RPMI8226 (cell line): Measurements from ENCODE around the gene CALR3.
"Not testable (repeated sequence)": the region's sequence is repeated elsewhere in the genome, so short reads cannot be mapped to it uniquely, and the experiment has no call there.

Experiments
- DNase-seq: peaks from one replicate; pipeline ENCODE4 v3.0.0-alpha.2; 2015

CALR3 gene

GRCh38 chr19:16482745-16483144, 13.2 kb downstream of the CALR3 start:
- DNase-seq, result no peak

GRCh38 chr19:16477311-16477710, 18.7 kb downstream of the CALR3 start:
- no peak for DNase-seq

- DNase-seq, result no peak
Measured at GRCh38 chr19:16476401-16476800, 19.6 kb downstream of the CALR3 start.

GRCh38 chr19:16473875-16474392, 22.0 kb downstream of the CALR3 start:
- DNase-seq, result no peak

- no peak for DNase-seq
Measured at GRCh38 chr19:16472992-16473391, 23.0 kb downstream of the CALR3 start.

- DNase-seq, result not testable (repeated sequence)
Measured at GRCh38 chr19:16472559-16472899, 23.4 kb downstream of the CALR3 start.

- peak; percentile 46 for DNase-seq
Measured at GRCh38 chr19:16470911-16471811, 24.8 kb downstream of the CALR3 start.

- DNase-seq, result no peak
Measured at GRCh38 chr19:16470541-16470910, 25.4 kb downstream of the CALR3 start.

DNA sequence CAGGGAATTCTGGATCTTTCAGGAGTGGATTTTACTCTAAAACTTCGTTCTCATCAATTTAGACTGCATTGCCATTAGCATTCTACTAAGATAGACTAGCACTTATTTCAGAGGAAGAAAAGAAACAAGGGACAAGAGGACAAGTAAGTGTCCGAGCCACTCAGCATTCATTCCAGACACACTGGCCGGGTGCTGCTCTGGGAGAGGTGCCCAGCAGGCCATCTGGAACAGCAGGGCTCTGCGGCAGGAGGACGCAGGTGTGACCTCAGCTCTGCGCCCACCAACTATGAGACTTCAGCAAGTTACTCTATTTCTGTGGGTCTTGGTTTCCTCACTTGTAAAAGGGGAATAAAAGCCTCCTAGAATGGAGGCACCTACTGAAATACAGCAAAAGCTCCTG, 28.4 kb downstream of the CALR3 start:
- DNase-seq, result no peak

DNA sequence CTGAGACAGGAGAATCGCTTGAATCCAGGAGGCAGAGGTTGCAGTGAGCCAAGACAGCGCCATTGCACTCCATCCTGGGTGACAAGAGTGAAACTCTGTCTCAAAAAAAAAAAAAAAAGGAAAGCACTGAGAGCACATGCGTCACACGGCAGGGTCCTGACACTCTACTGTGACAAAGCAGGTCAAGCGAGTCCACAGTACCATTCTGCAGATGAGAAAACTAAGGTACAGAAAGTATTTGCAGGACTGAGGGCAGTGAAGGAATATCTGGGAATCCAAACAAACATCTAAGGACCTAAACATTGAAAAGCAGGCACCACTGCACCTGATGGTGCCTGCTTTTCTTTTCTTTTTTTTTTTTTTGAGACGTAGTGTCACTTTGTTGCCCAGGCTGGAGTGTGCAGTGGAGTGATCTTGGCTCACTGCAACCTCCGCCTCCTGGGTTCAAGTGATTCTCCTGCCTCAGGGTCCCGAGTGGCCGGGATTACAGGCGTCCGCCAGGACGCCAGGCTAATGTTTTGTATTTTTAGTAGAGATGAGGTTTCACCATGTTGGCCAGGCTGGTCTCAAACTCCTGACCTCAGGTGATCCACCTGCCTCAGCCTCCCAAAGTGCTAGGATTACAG, 29.1 kb downstream of the CALR3 start:
- not testable (repeated sequence) for DNase-seq

DNA sequence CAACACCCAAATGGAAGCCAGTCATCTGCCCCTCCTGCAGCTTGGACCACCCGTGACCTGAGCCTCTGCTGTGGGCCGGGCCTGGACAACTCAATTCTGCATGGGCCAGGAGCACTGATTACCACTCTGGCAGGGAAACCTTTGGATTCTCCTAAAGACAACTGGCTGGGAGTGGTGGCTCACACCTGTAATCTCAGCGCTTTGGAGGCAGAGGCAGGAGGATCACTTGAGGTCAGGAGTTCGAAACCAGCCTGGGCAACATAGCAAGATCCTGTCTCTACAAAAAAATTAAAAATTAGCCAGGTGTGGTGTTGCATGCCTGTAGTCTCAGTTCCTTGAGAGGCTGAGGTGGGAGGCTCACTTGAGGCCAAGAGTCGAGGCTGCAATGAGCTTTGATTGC, 30.7 kb downstream of the CALR3 start:
- DNase-seq, result no peak

- no peak for DNase-seq
Measured at GRCh38 chr19:16463991-16464575, 31.9 kb downstream of the CALR3 start.

DNA sequence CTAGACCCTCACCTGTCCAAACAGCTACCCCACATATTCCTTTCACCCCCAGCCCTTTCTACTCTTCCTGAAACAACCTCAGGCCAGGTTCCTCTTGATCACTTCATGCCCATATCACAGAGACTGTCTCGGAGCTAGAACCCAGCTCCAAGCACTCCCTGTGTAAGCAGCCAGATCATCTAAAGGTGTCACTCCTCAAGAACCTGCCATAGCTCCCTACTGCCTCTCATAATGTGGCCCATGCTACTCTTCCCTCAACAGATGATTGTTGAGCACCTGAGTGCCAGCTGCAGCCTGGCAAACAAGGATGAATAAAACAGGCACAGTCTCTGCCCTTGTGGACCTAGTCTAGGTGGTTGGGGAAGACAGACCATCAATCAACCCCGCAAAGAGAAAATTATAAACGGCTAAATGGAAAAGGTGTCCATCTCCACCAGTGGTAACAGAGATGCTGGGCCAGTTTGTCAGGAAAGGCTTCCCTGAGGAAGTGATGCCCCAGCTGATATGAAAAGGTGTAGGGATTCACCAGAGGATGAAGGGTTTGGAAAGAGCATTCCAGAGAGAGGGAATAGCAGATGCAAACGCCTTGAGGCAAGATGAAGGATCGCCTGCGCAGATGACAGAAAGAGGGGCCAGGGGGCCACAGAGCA, 32.5 kb downstream of the CALR3 start:
- no peak for DNase-seq

DNA sequence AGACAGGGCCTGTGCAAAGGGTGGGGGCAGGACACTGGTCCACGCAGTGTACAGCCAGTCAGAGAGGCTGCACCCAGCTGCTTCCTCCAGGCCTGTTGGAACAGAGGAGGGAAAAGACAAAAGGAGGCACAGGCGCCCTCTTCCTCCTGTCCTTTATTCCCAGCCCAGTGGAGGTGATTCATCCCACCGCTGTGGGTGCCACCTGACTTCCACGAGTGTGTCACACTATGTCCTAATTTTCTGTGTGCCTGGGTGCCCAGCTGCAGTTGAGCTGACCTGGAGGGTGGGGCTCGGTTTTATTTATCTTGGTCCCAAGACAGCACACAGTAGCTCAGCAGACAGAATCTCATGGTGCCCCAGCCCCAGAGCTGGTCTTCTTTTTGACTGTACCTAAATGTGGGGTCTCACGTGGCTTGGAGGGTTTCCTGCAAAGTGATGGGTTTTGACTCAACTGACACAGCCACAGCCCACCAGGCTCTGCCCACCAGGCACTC, 33.2 kb downstream of the CALR3 start:
- no peak for DNase-seq

- DNase-seq, result no peak
Measured at GRCh38 chr19:16461630-16462051, 34.3 kb downstream of the CALR3 start.

DNA sequence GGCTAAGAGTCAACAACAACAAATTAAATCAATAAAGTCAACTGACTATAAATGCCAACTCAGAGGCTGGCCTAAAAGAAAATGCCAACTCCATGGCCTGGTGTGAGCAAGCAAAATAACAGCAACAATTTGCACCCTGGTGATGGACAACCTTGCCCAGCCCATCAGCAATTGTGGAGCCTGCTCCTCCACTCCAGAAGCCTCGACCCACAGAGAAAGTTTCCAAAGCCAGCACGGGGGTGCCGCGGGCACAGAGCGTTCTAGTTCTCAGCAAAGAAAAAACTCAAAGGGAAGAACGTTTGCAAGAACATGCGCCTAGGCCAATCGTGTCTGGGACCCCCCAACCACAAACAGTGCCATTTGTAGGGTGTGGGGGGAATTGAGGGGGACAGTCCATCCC, 35.5 kb downstream of the CALR3 start:
- DNase-seq, result no peak

DNA sequence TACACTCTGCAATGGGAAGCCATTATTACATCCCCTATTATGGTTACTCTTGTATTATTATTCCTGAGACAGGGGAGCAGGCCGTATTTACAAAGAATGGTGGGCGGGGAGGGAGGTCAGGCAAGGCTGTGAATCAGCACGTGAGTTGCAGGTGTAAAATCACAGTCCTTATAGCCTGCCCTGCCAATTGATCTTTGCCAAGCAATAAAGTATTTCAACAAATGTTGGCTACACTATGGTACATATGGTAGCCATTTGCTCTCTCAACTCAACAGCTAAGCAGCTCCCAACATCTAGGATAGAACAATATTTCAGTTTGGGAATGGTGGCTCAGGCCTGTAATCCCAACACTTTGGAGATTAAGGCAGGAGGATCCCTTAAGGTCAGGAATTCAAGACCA, 36.3 kb downstream of the CALR3 start:
- DNase-seq, result no peak

- no peak for DNase-seq
Measured at GRCh38 chr19:16458391-16459341, 37.3 kb downstream of the CALR3 start.

DNA sequence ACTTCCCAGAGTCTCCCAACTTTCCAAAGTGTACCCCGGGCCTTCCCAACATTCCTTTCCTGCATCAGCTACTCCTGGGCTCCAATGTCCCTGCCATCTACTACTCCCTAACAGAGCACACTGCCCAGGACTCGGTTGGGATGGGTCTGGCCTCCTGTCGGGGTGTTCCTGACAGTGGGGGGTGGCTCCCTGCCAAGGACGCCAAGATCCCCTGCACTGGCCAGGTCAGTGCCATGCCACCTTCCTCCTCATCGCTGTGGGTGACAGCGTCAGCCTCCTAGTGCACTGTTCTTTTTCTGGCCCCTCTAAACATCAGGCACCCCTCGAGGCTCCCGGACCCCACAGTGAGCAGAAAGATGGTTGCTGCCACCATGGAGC, 38.0 kb downstream of the CALR3 start:
- DNase-seq, result no peak

GRCh38 chr19:16457195-16457953, 38.6 kb downstream of the CALR3 start:
- DNase-seq, result no peak

DNA sequence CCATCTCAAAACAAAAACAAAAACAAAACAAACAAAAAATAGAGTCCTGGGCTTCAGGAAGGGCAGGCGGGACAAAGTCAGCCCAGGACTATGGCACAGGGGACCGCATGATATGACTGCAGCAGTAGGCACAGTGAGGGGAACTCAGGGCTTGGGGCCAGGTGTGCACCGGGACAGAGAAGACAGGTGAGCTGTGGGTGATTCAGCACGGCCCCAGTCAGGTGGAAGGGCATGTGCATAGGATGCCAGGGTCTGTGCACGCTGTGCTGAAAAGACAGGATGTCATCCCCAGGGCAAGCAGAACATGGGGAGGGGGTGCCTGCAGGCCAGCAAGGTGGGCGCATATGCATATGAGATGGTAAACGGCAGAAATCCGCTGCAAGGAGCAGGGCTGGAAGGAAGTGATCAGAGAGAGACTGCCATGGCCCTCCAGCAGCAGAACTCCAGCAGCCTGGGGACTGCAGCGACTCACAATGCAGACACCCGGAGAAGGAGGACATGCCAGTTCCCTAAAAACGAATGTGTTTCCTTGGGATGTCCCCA, 39.2 kb downstream of the CALR3 start:
- DNase-seq, result no peak
